HG02678 (cell line): ENCODE results near the gene GYPC.

Experiments used
- ATAC-seq: cut with Tn5 transposase; IDR thresholded peaks from one replicate; pipeline ENCODE4 v1.9.1; 2021; ENCODE audit warnings: mild to moderate bottlenecking, moderate library complexity; ENCODE audit not compliant: unreplicated experiment

GYPC gene

GRCh38 chr2:126723281-126723815 is 67.4 kb downstream of the GYPC start:
- no peak for ATAC-seq

GRCh38 chr2:126725580-126725979 is 69.6 kb downstream of the GYPC start:
- ATAC-seq = no peak

- ATAC-seq = no peak
These were observed 73.9 kb downstream of the GYPC start for GRCh38 chr2:126729896-126730295.

GRCh38 chr2:126730655-126731054 is 74.7 kb downstream of the GYPC start:
- ATAC-seq = no peak

GRCh38 chr2:126731353-126731752 is 75.4 kb downstream of the GYPC start:
- no peak for ATAC-seq

- ATAC-seq = no peak
These were observed 76.8 kb downstream of the GYPC start for GRCh38 chr2:126732682-126733245.

- no peak for ATAC-seq
These were observed 77.8 kb downstream of the GYPC start for GRCh38 chr2:126733795-126734194.

- ATAC-seq = no peak
These were observed 80.3 kb downstream of the GYPC start for GRCh38 chr2:126736133-126736874.

- no peak for ATAC-seq
These were observed 83.2 kb downstream of the GYPC start for GRCh38 chr2:126739141-126739540.

- no peak for ATAC-seq
These were observed 88.7 kb downstream of the GYPC start for GRCh38 chr2:126744640-126745039.
